ENCODE results near the gene DUSP1. TPM values are rescaled to one million over a fixed set of nuclear protein-coding genes. Genes with fewer than 3 reads are reported as not detected.

DUSP1 gene
- total and polyA plus RNA-seq, 2 of the 13 experiments (the other 11 are each of a cell fraction or from before 2014, with no cell fraction given) = 27.1 to 55.5 TPM

DNA sequence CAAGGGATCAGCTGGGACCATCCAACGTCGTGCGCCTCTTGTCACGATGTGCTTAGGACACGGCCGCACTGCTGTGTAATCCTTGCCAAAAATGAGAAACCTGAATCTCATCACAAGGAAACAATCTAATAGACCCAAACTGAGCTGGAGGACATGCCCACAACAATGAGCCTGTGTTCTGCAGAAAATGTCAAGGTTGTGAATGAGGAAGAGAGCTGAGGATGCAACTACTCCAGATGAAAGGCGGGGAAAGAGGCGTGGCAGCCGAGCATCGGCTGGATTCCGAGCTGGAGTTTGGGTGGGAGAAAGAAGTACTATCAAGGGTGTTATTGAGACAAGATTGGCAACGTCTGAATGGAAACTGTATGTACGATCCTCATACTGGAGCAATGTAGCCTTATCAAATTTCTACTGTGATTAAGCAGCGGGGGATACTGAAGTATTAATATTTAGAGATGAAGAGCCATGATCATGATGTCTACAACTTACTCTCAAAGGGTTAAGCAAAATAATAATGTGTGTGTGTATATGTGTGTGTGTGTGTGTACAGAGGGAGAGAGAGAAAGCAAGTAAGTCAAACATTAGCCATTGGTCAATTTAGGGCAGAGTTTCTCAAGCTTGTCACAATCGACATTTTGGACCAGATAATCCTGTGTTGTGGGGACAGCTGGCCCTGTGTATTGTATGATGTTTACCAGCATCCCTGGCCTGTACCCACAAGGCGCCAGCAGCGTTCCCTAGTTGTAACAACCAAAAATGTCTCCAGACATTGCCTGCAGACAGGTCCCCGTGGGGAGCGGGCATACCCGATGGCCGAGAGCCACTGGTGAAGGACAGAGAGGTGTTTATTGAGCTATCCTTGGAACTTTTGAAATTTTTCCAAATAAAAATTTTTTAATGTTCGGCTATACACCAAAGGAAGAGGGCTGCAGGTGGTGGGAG is 46.5 kb downstream of the DUSP1 start (continued):
- no peak for TF ChIP-seq SRSF9 (IDR thresholded peaks at IDR 0.05; ENCODE audit: borderline replicate concordance, insufficient read depth, low read depth, low read length, poor library complexity, severe bottlenecking)
- TF ChIP-seq, protein P1, sequence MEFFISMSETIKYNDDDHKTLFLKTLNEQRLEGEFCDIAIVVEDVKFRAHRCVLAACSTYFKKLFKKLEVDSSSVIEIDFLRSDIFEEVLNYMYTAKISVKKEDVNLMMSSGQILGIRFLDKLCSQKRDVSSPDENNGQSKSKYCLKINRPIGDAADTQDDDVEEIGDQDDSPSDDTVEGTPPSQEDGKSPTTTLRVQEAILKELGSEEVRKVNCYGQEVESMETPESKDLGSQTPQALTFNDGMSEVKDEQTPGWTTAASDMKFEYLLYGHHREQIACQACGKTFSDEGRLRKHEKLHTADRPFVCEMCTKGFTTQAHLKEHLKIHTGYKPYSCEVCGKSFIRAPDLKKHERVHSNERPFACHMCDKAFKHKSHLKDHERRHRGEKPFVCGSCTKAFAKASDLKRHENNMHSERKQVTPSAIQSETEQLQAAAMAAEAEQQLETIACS (CRISPR knock-in tag; IDR thresholded peaks at IDR 0.05) = no peak
- TF ChIP-seq ZNF225 (CRISPR knock-in tag; IDR thresholded peaks at IDR 0.05) = no peak
- TF ChIP-seq NR2F1 (CRISPR knock-in tag; IDR thresholded peaks at IDR 0.05) = no peak
- TF ChIP-seq NFIC (IDR thresholded peaks at IDR 0.05; ENCODE audit: low read length) = no peak
- no peak for TF ChIP-seq ZNF790 (CRISPR knock-in tag; IDR thresholded peaks at IDR 0.05; ENCODE audit: borderline replicate concordance)
- TF ChIP-seq, protein P2, sequence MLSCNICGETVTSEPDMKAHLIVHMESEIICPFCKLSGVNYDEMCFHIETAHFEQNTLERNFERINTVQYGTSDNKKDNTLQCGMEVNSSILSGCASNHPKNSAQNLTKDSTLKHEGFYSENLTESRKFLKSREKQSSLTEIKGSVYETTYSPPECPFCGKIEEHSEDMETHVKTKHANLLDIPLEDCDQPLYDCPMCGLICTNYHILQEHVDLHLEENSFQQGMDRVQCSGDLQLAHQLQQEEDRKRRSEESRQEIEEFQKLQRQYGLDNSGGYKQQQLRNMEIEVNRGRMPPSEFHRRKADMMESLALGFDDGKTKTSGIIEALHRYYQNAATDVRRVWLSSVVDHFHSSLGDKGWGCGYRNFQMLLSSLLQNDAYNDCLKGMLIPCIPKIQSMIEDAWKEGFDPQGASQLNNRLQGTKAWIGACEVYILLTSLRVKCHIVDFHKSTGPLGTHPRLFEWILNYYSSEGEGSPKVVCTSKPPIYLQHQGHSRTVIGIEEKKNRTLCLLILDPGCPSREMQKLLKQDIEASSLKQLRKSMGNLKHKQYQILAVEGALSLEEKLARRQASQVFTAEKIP (CRISPR knock-in tag; IDR thresholded peaks at IDR 0.05; ENCODE audit: borderline replicate concordance) = no peak
- TF ChIP-seq XRCC5 (optimal IDR thresholded peaks at IDR 0.05; ENCODE audit: low read length) = no peak
- TF ChIP-seq SSRP1 (CRISPR knock-in tag; IDR thresholded peaks at IDR 0.05) = no peak
- TF ChIP-seq, protein P3, sequence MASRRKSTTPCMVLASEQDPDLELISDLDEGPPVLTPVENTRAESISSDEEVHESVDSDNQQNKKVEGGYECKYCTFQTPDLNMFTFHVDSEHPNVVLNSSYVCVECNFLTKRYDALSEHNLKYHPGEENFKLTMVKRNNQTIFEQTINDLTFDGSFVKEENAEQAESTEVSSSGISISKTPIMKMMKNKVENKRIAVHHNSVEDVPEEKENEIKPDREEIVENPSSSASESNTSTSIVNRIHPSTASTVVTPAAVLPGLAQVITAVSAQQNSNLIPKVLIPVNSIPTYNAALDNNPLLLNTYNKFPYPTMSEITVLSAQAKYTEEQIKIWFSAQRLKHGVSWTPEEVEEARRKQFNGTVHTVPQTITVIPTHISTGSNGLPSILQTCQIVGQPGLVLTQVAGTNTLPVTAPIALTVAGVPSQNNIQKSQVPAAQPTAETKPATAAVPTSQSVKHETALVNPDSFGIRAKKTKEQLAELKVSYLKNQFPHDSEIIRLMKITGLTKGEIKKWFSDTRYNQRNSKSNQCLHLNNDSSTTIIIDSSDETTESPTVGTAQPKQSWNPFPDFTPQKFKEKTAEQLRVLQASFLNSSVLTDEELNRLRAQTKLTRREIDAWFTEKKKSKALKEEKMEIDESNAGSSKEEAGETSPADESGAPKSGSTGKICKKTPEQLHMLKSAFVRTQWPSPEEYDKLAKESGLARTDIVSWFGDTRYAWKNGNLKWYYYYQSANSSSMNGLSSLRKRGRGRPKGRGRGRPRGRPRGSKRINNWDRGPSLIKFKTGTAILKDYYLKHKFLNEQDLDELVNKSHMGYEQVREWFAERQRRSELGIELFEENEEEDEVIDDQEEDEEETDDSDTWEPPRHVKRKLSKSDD (CRISPR knock-in tag; IDR thresholded peaks at IDR 0.05; ENCODE audit: low read depth) = no peak
- TF ChIP-seq ZNF678 (CRISPR knock-in tag; IDR thresholded peaks at IDR 0.05) = no peak
- TF ChIP-seq ZNF552 (CRISPR knock-in tag; IDR thresholded peaks at IDR 0.05; ENCODE audit: borderline replicate concordance) = no peak
- TF ChIP-seq CEBPG (CRISPR knock-in tag; IDR thresholded peaks at IDR 0.05) = peak; percentile 55
- TF ChIP-seq ONECUT2 (CRISPR knock-in tag; IDR thresholded peaks at IDR 0.05) = no peak
- TF ChIP-seq, protein P4, sequence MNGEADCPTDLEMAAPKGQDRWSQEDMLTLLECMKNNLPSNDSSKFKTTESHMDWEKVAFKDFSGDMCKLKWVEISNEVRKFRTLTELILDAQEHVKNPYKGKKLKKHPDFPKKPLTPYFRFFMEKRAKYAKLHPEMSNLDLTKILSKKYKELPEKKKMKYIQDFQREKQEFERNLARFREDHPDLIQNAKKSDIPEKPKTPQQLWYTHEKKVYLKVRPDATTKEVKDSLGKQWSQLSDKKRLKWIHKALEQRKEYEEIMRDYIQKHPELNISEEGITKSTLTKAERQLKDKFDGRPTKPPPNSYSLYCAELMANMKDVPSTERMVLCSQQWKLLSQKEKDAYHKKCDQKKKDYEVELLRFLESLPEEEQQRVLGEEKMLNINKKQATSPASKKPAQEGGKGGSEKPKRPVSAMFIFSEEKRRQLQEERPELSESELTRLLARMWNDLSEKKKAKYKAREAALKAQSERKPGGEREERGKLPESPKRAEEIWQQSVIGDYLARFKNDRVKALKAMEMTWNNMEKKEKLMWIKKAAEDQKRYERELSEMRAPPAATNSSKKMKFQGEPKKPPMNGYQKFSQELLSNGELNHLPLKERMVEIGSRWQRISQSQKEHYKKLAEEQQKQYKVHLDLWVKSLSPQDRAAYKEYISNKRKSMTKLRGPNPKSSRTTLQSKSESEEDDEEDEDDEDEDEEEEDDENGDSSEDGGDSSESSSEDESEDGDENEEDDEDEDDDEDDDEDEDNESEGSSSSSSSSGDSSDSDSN (CRISPR knock-in tag; IDR thresholded peaks at IDR 0.05) = no peak
- TF ChIP-seq, protein P5, sequence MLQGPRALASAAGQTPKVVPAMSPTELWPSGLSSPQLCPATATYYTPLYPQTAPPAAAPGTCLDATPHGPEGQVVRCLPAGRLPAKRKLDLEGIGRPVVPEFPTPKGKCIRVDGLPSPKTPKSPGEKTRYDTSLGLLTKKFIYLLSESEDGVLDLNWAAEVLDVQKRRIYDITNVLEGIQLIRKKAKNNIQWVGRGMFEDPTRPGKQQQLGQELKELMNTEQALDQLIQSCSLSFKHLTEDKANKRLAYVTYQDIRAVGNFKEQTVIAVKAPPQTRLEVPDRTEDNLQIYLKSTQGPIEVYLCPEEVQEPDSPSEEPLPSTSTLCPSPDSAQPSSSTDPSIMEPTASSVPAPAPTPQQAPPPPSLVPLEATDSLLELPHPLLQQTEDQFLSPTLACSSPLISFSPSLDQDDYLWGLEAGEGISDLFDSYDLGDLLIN (CRISPR knock-in tag; IDR thresholded peaks at IDR 0.05; ENCODE audit: borderline replicate concordance) = no peak
- no peak for TF ChIP-seq NFIB (CRISPR knock-in tag; IDR thresholded peaks at IDR 0.05; ENCODE audit: borderline replicate concordance)
- no peak for TF ChIP-seq ZNF354B (CRISPR knock-in tag; IDR thresholded peaks at IDR 0.05)
- TF ChIP-seq NFKB2 (CRISPR knock-in tag; IDR thresholded peaks at IDR 0.05; ENCODE audit: borderline replicate concordance) = no peak
- no peak for TF ChIP-seq ZNF720 (CRISPR knock-in tag; IDR thresholded peaks at IDR 0.05)
